GM23338 (cell line): Measurements from ENCODE around the gene CLNK. TPM values are rescaled to one million over a fixed set of nuclear protein-coding genes. Genes with fewer than 3 reads are reported as not detected.

ENCODE experiments used
- ATAC-seq: fragments of 200-7000 bp; cut with Tn5 transposase; 3 replicates; pipeline ENCODE4 v1.9.1; 2020
- DNase-seq: peaks from one replicate; pipeline ENCODE4 v3.0.0-alpha.2; 2015; ENCODE audit warnings: low spot score
- H2AFZ ChIP-seq: fragments of 200-600 bp; sonication (generic); 2 replicates; pipeline ENCODE4 v1.8.0; 2016; ENCODE audit warnings: antibody characterized with exemption, mild to moderate bottlenecking, moderate library complexity
- H3F3A ChIP-seq: fragments of 200-600 bp; sonication (generic); replicated peaks from 2 replicates; pipeline ENCODE4 v1.8.0; 2017; ENCODE audit warnings: antibody characterized with exemption, mixed run types, low read depth
- H3K27ac ChIP-seq: fragments of 200-600 bp; sonication (generic); 2 replicates; pipeline ENCODE4 v1.6.1; 2016; ENCODE audit warnings: low read depth
- H3K27me3 ChIP-seq: fragments of 200-600 bp; sonication (generic); 2 replicates; pipeline ENCODE4 v1.8.0; 2016; ENCODE audit warnings: mild to moderate bottlenecking, mixed run types, moderate library complexity; ENCODE audit not compliant: insufficient read depth
- H3K36me3 ChIP-seq: fragments of 200-600 bp; sonication (generic); 2 replicates; pipeline ENCODE4 v1.8.0; 2016; ENCODE audit warnings: mild to moderate bottlenecking; ENCODE audit not compliant: insufficient read depth
- H3K4me1 ChIP-seq: fragments of 200-600 bp; sonication (generic); 2 replicates; pipeline ENCODE4 v1.8.0; 2016; ENCODE audit warnings: mild to moderate bottlenecking, moderate library complexity; ENCODE audit not compliant: insufficient read depth
- H3K4me2 ChIP-seq: fragments of 200-600 bp; sonication (generic); 2 replicates; pipeline ENCODE4 v1.7.1; 2017; ENCODE audit warnings: mixed run types
- H3K4me3 ChIP-seq: fragments of 200-600 bp; sonication (generic); 2 replicates; pipeline ENCODE4 v1.6.1; 2016; ENCODE audit warnings: mixed run types
- H3K79me2 ChIP-seq: fragments of 200-600 bp; sonication (generic); replicated peaks from 2 replicates; pipeline ENCODE4 v1.8.0; 2017; ENCODE audit warnings: mild to moderate bottlenecking; ENCODE audit not compliant: insufficient read depth
- H3K9me2 ChIP-seq: fragments of 200-600 bp; sonication (generic); 2 replicates; pipeline ENCODE4 v1.8.0; 2017; ENCODE audit not compliant: insufficient read depth
- H4K20me1 ChIP-seq: fragments of 200-600 bp; sonication (generic); replicated peaks from 2 replicates; pipeline ENCODE4 v1.8.0; 2017; ENCODE audit warnings: mild to moderate bottlenecking; ENCODE audit not compliant: insufficient read depth
- H3K27ac Mint-ChIP-seq: 2 replicates; pipeline ENCODE4 v1.8.0; 2020; ENCODE audit warnings: inconsistent platforms, mild to moderate bottlenecking, moderate library complexity, mixed read lengths
- H3K27me3 Mint-ChIP-seq: 3 replicates; pipeline ENCODE4 v1.8.0; 2022; ENCODE audit warnings: low read depth, mild to moderate bottlenecking, moderate library complexity, mixed read lengths, inconsistent platforms; ENCODE audit not compliant: insufficient read depth, poor library complexity
- H3K36me3 Mint-ChIP-seq: 3 replicates; pipeline ENCODE4 v1.8.0; 2021; ENCODE audit warnings: low read depth, mild to moderate bottlenecking, inconsistent platforms, moderate library complexity, mixed read lengths
- H3K4me1 Mint-ChIP-seq: 3 replicates; pipeline ENCODE4 v1.8.0; 2020; ENCODE audit warnings: mild to moderate bottlenecking, inconsistent platforms, mixed read lengths
- H3K4me3 Mint-ChIP-seq: 3 replicates; pipeline ENCODE4 v1.8.0; 2021; ENCODE audit warnings: moderate library complexity, mild to moderate bottlenecking, inconsistent platforms, mixed read lengths
- H3K9me3 Mint-ChIP-seq: 3 replicates; pipeline ENCODE4 v1.8.0; 2020; ENCODE audit warnings: moderate library complexity, mild to moderate bottlenecking, inconsistent platforms, mixed read lengths
- CREB1 ChIP-seq: fragments of 250-450 bp; sonication (Bioruptor Pico); IDR thresholded peaks from 2 replicates; pipeline ENCODE4 v1.5.0; 2020; ENCODE audit warnings: low read depth, mild to moderate bottlenecking, moderate library complexity
- ETS1 ChIP-seq: IDR thresholded peaks from 2 replicates; pipeline ENCODE4 v1.6.1; 2016; ENCODE audit warnings: antibody characterized with exemption
- EZH2 ChIP-seq: fragments of 200-600 bp; sonication (generic); IDR thresholded peaks from one replicate; pipeline ENCODE4 v1.8.0; 2017; ENCODE audit warnings: antibody characterized with exemption, mild to moderate bottlenecking, low read depth; ENCODE audit not compliant: unreplicated experiment
- NANOG ChIP-seq: IDR thresholded peaks from 2 replicates; pipeline ENCODE4 v1.6.1; 2016; ENCODE audit warnings: antibody characterized with exemption, borderline replicate concordance
- POLR2AphosphoS5 ChIP-seq: IDR thresholded peaks from 2 replicates; pipeline ENCODE4 v1.6.1; 2016; ENCODE audit warnings: antibody characterized with exemption, low read depth
- REST ChIP-seq: IDR thresholded peaks from one replicate; pipeline ENCODE4 v1.6.1; 2018; ENCODE audit warnings: antibody characterized with exemption; ENCODE audit not compliant: unreplicated experiment
- ZNF114 ChIP-seq: fragments of 250-450 bp; sonication (Bioruptor Pico); IDR thresholded peaks from 2 replicates; pipeline ENCODE4 v1.5.0; 2020; ENCODE audit warnings: mild to moderate bottlenecking, moderate library complexity
- polyA plus RNA-seq: library from polyadenylated mRNA; unstranded; fragments of >200 nt; fragmentation: Nextera tagmentation; extraction: Ambion mirVana; gene quantifications from 2 replicates; pipeline ENCODE4 v1.2.1, GENCODE V29; 2016
- total RNA-seq: library from RNA; depleted of rRNA; stranded (reverse); fragments of >200 nt; shearing (Covaris generic); gene quantifications from 2 replicates; pipeline ENCODE4 v1.2.3, GENCODE V29; 2014
- TF ChIP-seq, protein P1 (sequence below), 2 experiments: fragments of 200-600 bp in 1 of 2; sonication (generic) in 1 of 2; conservative IDR thresholded peaks; 2 replicates each; pipeline versions ENCODE4 v1.5.1 to v1.6.1; 2016 to 2017; ENCODE audit warnings: antibody characterized with exemption in 2 of 2, low read depth in 2 of 2, mild to moderate bottlenecking in 2 of 2, moderate library complexity in 1 of 2

Gene CLNK
- total and polyA plus RNA-seq, 2 experiments from 2014 or later = not detected

GRCh38 chr4:10482913-10483312 is 201.7 kb downstream of the CLNK start:
- no peak for ATAC-seq
- no peak for DNase-seq

GRCh38 chr4:10480616-10481015 is 204.0 kb downstream of the CLNK start:
- no peak overlapping the region for H3K4me3 Mint-ChIP-seq
- H3K79me2 ChIP-seq = no peaks in the 10 kb centered on the region
- TF ChIP-seq NANOG (no peak), ZNF114 (no peak), EZH2 (no peak), ETS1 (no peak), REST (no peak), CREB1 (CRISPR knock-in tag) (no peak), POLR2AphosphoS5 (no peak)
- TF ChIP-seq, protein P1, sequence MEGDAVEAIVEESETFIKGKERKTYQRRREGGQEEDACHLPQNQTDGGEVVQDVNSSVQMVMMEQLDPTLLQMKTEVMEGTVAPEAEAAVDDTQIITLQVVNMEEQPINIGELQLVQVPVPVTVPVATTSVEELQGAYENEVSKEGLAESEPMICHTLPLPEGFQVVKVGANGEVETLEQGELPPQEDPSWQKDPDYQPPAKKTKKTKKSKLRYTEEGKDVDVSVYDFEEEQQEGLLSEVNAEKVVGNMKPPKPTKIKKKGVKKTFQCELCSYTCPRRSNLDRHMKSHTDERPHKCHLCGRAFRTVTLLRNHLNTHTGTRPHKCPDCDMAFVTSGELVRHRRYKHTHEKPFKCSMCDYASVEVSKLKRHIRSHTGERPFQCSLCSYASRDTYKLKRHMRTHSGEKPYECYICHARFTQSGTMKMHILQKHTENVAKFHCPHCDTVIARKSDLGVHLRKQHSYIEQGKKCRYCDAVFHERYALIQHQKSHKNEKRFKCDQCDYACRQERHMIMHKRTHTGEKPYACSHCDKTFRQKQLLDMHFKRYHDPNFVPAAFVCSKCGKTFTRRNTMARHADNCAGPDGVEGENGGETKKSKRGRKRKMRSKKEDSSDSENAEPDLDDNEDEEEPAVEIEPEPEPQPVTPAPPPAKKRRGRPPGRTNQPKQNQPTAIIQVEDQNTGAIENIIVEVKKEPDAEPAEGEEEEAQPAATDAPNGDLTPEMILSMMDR (conservative IDR thresholded peaks at IDR 0.05; ENCODE audit: low read depth in 2 of 2) = no peak

More at GRCh38 chr4:10482913-10483312, 201.7 kb downstream of the CLNK start:
- Histone ChIP-seq H3K27me3 (no peaks in the 10 kb centered on the region), H3K36me3 (no peaks in the 10 kb centered on the region), H3K4me2 (no peak overlapping the region), H3K4me1 (no peaks in the 10 kb centered on the region), H3K9me2 (no peaks in the 10 kb centered on the region), H4K20me1 (no peaks in the 10 kb centered on the region), H3K79me2 (no peaks in the 10 kb centered on the region), H3K4me3 (no peak overlapping the region), H3F3A (no peaks in the 10 kb centered on the region), H2AFZ (no peak overlapping the region), H3K27ac (no peak overlapping the region)
- no peak overlapping the region for H3K27ac Mint-ChIP-seq
- no peak overlapping the region for H3K4me3 Mint-ChIP-seq
- H3K4me1 Mint-ChIP-seq = peaks cover 5% of the 10 kb centered on the region; the same call in 2 of the 3 replicates
- no peaks in the 10 kb centered on the region for H3K27me3 Mint-ChIP-seq
- no peak for TF ChIP-seq ETS1
- TF ChIP-seq POLR2AphosphoS5 = no peak
- H3K36me3 Mint-ChIP-seq = no peaks in the 10 kb centered on the region
- no peaks in the 10 kb centered on the region for H3K9me3 Mint-ChIP-seq

More at GRCh38 chr4:10480616-10481015, 204.0 kb downstream of the CLNK start:
- Histone ChIP-seq H3K36me3 (no peaks in the 10 kb centered on the region), H3K9me2 (no peaks in the 10 kb centered on the region), H3K4me2 (no peak overlapping the region), H4K20me1 (no peaks in the 10 kb centered on the region), H2AFZ (peak overlapping the region; percentile 60; the same call in 1 of the 2 replicates), H3K4me1 (no peaks in the 10 kb centered on the region), H3K27me3 (no peaks in the 10 kb centered on the region), H3F3A (no peaks in the 10 kb centered on the region), H3K27ac (no peak overlapping the region), H3K4me3 (no peak overlapping the region)
- H3K36me3 Mint-ChIP-seq = no peaks in the 10 kb centered on the region
- H3K27ac Mint-ChIP-seq = no peak overlapping the region
- H3K9me3 Mint-ChIP-seq = no peaks in the 10 kb centered on the region
- DNase-seq (no peak), ATAC-seq (no peak)
- no peaks in the 10 kb centered on the region for H3K4me1 Mint-ChIP-seq
- H3K27me3 Mint-ChIP-seq = no peaks in the 10 kb centered on the region
